Measurements from ENCODE around the gene MLLT10. TPM values are rescaled to one million over a fixed set of nuclear protein-coding genes. Genes with fewer than 3 reads are reported as not detected.

MLLT10 gene
- total and polyA plus RNA-seq, 4 donors, result 20.6 to 97.8 (median 35.7) TPM

GRCh38 chr10:21524131-21524525 lies 9.9 kb upstream of the MLLT10 start:
- Histone ChIP-seq H3K4me3 (no peak overlapping the region), H3K9ac (ENCODE audit: insufficient read depth in 1 of 2, low read length in 2 of 2) (peak overlapping the region; percentile 38 to 86), H3K27me3 (ENCODE audit: control insufficient read depth in 3 of 3, insufficient read depth in 3 of 3, low read length in 2 of 3) (no peaks in the 10 kb centered on the region), H3K36me3 (ENCODE audit: control insufficient read depth in 4 of 4, insufficient read depth in 4 of 4, low read length in 4 of 4) (no peaks in the 10 kb centered on the region), H3K4me1 (ENCODE audit: control insufficient read depth in 5 of 5, insufficient read depth in 5 of 5, low read length in 5 of 5) (peaks cover 0 to 66% (median 14%) of the 10 kb centered on the region in 5 donors), H3K9me3 (ENCODE audit: control insufficient read depth in 4 of 4, insufficient read depth in 3 of 4, low read length in 3 of 4) (no peaks in the 10 kb centered on the region), H3K27ac (ENCODE audit: low read depth in 1 of 2, low read length in 1 of 2) (peak overlapping the region in 1 of 2 donors; percentile 97)
- DNase-seq (peak in 1 of 3 donors; percentile 56), ATAC-seq (ENCODE audit: insufficient read depth, low FRiP score) (no peak)
- no peak for TF ChIP-seq CTCF (IDR thresholded peaks at IDR 0.05; ENCODE audit: control extremely low read depth, extremely low read depth)
- WGBS, 2 donors, result 35 to 51% methylated on average over 7 of the region's 7 CpGs

GRCh38 chr10:21524526-21525366 lies 9.3 kb upstream of the MLLT10 start:
- DNase-seq (peak; percentile 51 to 87 (median 82)), ATAC-seq (ENCODE audit: insufficient read depth, low FRiP score) (no peak)
- Histone ChIP-seq H3K27ac (ENCODE audit: low read depth in 1 of 2, low read length in 1 of 2) (peak overlapping the region; percentile 82 to 97), H3K9ac (ENCODE audit: insufficient read depth in 1 of 2, low read length in 2 of 2) (peak overlapping the region; percentile 85 to 97), H3K36me3 (ENCODE audit: control insufficient read depth in 4 of 4, insufficient read depth in 4 of 4, low read length in 4 of 4) (no peaks in the 10 kb centered on the region), H3K4me1 (ENCODE audit: control insufficient read depth in 5 of 5, insufficient read depth in 5 of 5, low read length in 5 of 5) (peaks cover 0 to 63% (median 14%) of the 10 kb centered on the region in 5 donors), H3K4me3 (peak overlapping the region; percentile 51), H3K9me3 (ENCODE audit: control insufficient read depth in 4 of 4, insufficient read depth in 3 of 4, low read length in 3 of 4) (no peaks in the 10 kb centered on the region), H3K27me3 (ENCODE audit: control insufficient read depth in 3 of 3, insufficient read depth in 3 of 3, low read length in 2 of 3) (no peaks in the 10 kb centered on the region)
- 2 to 21% methylated on average over 23 of the region's 23 CpGs for whole genome bisulfite sequencing, 2 donors
- no peak for TF ChIP-seq CTCF (IDR thresholded peaks at IDR 0.05; ENCODE audit: control extremely low read depth, extremely low read depth)

- peaks cover 0 to 61% (median 14%) of the 10 kb centered on the region in 5 donors for H3K4me1 ChIP-seq (ENCODE audit: control insufficient read depth in 5 of 5, insufficient read depth in 5 of 5, low read length in 5 of 5)
- TF ChIP-seq CTCF (IDR thresholded peaks at IDR 0.05; ENCODE audit: control extremely low read depth, extremely low read depth), result no peak
- H3K4me3 ChIP-seq, result peak within 1 kb of the TSS; percentile 58
- H3K36me3 ChIP-seq (ENCODE audit: control insufficient read depth in 4 of 4, insufficient read depth in 4 of 4, low read length in 4 of 4), result no peaks in the 10 kb centered on the region
- ATAC-seq (ENCODE audit: insufficient read depth, low FRiP score) (peak; percentile 84), DNase-seq (peak; percentile 94 to 99 (median 98))
- H3K27me3 ChIP-seq (ENCODE audit: control insufficient read depth in 3 of 3, insufficient read depth in 3 of 3, low read length in 2 of 3), result no peaks in the 10 kb centered on the region
- peak within 1 kb of the TSS; percentile 97 to 98 for H3K27ac ChIP-seq (ENCODE audit: low read depth in 1 of 2, low read length in 1 of 2)
- 1% methylated on average over 55 to 64 of the region's 64 CpGs for WGBS, 2 donors
- H3K9ac ChIP-seq (ENCODE audit: insufficient read depth in 1 of 2, low read length in 2 of 2), result peak within 1 kb of the TSS; percentile 85 to 99
- no peaks in the 10 kb centered on the region for H3K9me3 ChIP-seq (ENCODE audit: control insufficient read depth in 4 of 4, insufficient read depth in 3 of 4, low read length in 3 of 4)
Measured at GRCh38 chr10:21525367-21526187, 8.5 kb upstream of the MLLT10 start, which contains the start of gene SKIDA1. Gene SKIDA1, minus strand, starts transcription at chr10:21525682. Its CDS starts 7,860 bp downstream, at chr10:21517822.

Measured in lung (tissue), 12 donors.